CD4-positive, alpha-beta T cell treated with Interleukin-2 at 100 ng/mL for 4 hours (primary cell): ENCODE results near the gene F13B.
"Not testable (repeated sequence)": the region's sequence is repeated elsewhere in the genome, so short reads cannot be mapped to it uniquely, and the experiment has no call there.

Experiments used
- DNase-seq: peaks from one replicate; pipeline ENCODE4 v3.0.0-alpha.2; 2020; ENCODE audit warnings: low spot score

Gene F13B

DNA sequence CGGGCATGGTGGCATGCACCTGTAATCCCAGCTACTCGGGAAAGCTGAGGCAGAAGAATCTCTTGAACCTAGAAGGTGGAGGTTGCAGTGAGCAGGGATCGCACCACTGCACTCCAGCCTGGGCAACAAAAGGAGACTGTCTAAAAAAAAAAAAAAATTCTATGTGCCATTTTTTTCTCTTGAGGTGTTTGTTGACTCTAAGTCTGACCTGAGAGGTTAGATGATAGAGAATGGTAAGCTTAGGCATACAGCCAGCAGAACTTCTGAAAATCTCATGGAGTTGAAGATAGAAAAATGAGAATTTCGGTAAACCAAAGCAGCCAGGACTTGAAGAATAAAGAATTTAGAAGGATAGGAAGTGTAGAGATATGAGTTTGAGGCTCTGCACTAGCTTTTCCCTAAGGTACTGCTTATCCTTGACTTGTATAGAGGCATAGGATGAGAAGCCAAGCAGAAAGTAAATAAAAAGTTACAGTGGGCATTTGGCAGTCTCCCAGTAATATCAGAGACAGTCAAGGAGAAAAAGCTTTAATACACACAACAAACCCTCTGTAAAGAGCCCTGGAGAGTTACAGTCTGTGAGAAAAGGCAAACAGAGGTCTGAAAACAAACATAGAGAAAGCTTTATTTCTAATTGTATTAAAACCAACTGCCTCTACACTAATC lies 24.3 kb downstream of the F13B start:
- DNase-seq, result no peak

DNA sequence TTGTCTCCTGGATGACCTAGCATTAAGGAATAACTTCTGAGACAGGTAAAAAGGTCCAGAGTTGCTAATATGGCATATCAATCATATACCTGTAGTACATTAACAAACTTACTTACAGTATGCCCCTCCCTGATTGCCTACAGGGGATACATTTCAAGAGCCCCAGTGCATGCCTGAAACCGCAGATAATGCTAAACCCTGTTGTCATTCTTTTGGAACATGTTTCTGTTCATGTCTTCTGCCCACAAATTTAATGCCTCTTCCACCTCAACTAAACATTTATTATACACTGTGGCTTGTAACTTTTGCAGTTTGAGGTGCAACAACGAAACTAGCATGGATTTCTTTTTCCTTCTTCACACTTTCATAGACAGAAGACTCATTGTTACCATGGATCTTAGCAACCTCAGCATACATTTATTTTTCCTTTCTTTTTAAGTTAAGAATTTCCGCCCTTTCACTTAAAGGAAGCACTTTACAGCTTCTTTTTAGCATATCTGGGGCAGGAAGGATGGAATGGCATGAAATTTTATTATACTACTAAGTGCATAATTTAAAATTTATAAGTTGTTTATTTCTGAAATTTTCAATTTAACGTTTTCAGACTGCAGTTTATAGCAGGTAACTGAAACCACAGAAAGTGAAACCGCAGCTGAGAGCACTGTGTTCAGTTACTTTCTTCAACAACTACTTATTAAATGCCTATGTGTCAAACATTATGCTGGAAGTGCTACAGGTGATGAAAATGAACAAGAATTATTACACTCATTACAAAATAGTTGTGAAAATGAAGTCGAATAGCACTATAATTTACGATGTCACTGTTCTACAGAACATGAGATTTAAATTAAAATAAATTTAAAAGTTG lies 25.3 kb downstream of the F13B start:
- DNase-seq, result no peak

DNA sequence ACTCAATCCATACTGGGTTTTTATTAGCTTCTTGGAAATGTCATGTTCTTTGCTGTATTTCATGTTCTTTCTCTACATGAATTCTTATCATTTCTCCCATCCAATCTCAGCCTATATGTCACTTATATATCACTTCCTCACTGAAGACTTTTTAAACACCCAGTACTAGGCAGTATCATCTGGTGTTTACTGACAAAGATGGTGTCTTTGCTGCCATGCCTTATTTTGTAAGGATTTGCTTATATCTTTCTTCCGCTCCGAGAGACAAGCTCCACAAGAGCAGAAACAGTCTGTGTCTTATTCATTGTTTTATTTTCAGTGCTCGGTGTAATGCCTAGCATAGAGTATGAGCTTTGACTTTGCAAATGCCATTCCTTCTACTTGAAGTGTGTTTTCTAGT lies 30.2 kb downstream of the F13B start:
- DNase-seq, result no peak

DNA sequence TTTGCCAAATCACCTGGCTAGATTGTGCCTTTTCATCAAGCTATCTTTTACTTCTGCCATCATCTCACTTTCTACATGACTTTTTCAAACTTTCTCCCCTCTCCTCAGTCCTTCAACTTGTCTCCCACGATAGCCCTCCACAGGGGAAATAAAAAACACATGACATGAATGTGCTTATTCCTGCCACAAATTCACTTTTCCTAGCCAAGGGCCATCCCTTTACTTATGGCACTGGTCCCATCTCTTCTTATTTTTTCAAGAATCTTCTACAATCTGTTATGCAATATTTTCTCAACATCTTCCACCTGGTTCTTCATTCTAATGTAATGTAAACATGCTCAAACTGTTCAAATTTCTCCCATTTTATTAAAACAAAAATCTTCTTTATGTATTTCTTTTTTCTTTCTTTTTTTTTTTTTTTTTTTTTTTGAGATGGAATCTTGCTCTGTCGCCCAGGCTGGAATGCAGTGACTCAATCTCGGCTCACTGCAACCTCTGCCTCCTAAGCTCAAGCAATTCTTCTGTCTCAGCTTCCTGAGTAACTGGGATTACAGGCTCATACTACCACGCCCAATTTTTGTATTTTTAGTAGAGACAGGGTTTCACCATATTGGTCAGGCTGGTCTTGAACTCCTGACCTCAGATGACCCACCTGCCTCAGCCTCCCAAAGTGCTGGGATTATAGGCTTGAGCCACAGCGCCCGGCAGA lies 32.3 kb downstream of the F13B start:
- not testable (repeated sequence) for DNase-seq

DNA sequence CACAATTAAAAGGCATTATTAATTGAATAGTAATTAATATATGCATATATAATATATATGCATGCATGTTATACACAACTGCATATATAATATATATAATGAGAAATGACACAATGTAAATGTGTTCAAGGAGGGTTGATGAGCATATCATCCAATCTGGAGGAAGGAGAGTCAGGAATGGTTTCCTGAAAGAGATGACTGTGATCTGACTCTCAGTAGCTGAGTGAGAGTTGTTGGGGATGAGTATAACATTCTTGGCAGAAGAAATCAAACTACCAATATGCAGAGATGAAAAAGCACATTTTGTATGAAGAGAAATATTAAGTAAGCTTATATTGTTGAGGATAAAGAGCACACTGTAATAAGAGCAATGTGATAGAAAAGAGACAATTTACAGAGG lies 37.3 kb downstream of the F13B start:
- no peak for DNase-seq

DNA sequence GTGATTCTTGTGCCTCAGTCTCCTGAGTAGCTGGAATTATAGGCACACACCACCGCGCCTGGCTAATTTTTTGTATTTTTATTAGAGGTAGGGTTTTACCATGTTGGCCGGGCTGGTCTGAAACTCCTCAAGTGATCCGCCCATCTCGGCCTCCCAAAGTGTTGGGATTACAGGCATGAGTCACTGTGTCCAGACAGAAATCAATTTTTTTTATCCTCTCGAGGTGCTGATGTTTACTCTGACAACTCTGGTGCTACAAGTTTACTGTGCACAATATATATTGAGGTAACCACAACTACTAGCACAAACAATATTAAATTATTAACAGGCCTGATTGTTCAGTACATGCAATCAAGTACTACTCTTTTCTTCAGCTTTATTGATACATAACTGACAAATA lies 39.7 kb downstream of the F13B start:
- DNase-seq, result no peak

DNA sequence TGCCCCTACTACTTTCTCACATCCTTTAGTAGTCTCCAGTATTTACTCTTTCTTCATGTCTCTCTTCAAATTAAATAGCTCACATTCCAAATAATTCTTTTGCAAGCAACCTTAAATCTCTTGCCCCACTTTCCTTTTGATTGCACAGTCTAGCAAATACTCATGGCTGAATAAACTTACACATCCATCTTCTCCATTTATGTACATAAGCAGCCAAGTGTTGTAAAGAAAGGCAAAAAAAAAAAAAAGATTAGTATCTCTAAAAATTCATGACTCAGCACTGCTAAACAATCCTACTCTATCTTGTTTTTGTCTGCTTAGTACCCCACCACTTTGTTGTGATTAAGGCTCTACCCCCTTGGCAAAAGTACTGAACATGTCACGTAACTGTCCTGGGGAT lies 42.6 kb downstream of the F13B start:
- no peak for DNase-seq

DNA sequence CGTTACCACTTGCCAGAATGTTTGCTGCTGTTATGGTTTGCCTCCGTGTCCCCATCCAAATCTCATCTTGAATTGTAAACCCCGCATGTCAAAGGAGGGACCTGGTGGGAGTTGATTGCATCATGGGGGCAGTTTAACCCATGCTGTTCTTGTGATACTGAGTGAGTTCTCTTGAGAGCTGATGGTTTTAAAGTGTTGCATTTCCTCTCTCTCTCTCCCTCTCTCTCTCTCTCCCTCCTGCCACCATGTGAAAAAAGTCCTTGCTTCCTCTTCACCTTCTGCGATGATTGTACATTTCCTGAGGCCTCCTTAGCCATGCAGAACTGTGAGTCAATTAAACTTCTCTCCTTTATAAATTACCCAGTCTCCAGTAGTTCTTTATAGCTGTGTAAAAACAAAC lies 45.3 kb downstream of the F13B start:
- DNase-seq, result no peak

DNA sequence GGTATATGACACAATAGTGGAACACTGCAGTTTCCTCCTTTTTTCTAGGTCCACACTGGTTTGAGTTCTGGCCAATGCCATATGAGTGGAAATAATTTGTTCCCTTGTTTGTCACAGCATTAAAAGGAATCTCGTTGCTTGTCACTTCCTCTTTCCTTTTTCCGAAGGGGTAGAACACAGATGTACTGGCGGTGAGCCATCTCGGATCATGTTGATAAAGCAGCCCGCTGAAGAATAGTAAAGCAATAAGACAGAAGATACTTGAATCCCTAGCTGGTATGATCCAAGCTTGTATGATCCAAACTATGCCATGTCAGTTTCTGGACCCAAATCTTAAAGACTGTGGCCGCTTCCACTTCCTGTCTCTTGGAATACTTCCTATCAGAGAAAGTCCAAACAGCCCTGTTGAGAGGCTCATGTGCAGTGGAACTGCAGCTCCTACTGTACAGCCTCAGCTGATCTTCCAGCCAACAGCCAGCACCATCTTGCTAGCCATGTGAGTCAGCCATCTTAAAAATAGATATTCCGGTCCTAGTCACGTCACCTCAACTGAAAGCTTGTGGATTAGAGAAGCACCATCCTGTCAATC lies 49.4 kb downstream of the F13B start:
- DNase-seq, result no peak

DNA sequence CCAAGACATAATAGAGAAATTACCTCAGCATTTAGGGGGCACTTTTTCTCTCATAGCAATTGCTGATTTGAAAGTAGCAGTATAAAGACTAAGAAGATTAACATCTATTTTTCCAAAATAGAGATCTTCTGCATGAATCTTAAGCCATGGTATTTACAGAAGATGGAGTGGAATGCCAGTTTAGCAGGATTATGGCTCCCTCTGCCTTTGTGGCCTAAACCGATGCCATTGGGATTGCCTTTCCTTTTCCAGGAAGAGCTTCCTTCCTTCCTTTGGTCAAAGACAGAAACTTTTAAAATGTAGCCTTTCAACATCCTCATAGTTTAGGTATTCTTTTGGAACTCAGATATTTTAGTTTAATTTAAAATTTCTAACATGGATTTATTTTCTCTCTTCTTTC lies 50.3 kb downstream of the F13B start:
- no peak for DNase-seq

DNA sequence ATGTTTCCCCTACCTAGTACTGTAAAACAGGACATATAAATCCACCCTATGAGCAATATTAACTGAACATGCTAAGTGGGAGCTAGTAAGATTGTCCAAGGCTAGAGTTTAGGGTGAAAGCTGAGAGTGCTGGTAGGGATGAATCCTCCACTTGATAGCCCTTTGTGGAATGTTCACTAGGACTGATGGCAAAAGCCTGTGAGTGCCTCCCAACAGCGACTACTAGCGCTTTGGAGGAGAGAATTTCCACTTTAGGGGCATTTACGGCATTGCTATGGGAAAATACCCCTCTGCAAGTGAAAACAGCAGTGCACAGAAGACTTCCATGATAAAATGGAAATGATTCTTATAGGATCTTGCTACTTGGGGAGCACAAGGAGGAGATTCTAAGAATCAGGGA lies 53.8 kb downstream of the F13B start:
- DNase-seq, result no peak

DNA sequence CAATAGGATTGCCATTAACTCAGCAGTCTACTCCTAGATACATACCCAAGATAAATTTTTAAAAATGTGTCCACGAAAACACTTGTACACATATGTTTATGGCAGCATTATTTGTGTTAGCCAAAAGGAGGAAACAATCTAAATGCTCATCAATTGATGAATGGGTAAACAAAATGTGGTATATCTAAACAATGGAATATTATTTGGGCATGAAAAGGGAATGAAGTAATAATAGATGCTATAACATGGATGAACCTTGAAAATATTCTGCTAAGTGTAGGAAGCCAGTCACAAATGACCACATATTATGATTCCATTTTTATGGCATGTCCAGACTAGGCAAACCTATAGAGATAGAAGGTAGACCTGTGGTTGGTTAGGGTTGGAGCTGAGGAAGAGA lies 55.4 kb downstream of the F13B start:
- no peak for DNase-seq

DNA sequence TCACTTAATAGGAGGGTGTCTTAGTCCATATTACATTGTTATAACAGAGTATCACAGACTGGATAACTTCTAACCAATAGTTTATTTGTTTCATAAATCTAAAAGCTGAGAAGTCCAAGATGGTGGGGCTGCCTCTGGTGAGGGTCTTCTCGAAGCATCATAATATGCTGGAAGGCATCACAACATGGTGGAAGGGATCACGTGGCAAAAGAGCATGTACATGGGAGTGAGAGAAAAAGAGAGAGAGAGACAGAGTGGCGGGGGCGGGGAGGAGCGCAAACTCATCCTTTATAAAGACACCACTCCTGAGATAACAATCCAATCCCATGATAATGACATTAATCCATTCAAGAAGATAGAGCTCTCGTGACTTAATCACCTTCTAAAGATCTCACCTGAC lies 58.2 kb downstream of the F13B start:
- no peak for DNase-seq

DNA sequence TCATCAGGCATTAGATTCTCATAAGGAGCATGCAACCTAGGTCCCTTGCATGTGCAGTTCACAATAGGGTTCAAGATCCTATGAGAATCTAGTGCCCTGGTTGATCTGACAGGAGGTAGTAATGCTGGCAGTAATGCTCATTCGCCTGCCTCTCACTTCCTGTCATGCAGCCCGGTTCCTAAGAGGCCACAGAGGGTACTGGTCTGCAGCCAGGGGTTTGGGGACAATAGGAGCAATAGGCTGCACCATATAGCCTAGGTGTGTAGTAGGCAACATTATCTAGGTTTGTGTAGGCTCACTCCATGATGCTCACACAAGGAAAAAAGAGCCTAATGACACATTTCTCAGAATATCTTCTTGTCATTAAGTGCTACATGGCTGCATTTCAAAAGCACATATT lies 63.9 kb downstream of the F13B start:
- DNase-seq, result no peak

DNA sequence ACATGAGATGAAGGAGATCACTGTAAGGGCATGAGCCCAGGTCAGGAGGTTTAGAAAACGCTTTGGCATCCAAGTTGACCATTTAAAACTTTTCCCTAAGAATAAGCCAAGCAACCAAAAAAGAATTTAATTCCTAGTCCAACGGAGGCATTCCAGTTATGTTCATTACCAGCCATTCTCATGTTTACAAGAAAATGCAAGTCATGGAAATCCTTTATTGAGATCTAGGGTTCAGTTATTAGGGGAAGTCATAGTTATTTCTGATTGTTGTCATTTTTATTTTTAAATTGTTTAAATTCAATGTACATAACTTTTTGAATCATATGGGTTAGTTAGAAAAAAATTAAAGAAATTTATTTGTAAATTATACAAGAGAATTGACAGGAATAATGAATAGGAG lies 65.2 kb downstream of the F13B start:
- no peak for DNase-seq

DNA sequence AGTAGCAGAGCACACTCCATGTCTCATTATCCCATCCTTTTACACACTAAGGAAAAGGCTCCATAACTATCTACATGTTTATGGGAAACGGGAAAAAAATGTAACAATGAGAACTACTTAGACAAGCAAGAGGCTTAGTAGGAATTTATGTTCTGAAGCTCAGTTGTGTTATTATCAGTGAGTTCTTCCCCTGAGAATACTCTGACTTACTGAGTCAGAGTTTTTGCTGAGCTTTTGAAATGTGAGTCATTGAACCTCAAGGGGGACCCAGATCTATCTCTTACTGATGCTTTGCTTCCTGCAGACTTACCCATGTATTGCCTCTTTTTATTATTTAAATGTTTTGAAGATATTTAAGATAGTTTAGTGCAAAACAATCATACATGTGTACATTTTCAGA lies 69.6 kb downstream of the F13B start:
- no peak for DNase-seq

DNA sequence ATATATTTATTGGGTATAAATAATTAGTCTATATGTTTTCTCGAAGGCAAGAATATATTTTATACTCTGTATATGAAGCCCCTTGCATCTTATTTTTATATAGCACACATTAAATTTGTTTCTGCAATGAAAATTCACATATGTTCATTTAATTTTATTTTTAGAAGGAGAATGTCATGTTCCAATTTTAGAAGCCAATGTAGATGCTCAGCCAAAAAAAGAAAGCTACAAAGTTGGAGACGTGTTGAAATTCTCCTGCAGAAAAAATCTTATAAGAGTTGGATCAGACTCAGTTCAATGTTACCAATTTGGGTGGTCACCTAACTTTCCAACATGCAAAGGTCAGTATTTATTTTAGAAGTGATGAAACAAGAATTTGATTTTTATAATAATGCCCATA lies 73.1 kb downstream of the F13B start:
- DNase-seq, result no peak

DNA sequence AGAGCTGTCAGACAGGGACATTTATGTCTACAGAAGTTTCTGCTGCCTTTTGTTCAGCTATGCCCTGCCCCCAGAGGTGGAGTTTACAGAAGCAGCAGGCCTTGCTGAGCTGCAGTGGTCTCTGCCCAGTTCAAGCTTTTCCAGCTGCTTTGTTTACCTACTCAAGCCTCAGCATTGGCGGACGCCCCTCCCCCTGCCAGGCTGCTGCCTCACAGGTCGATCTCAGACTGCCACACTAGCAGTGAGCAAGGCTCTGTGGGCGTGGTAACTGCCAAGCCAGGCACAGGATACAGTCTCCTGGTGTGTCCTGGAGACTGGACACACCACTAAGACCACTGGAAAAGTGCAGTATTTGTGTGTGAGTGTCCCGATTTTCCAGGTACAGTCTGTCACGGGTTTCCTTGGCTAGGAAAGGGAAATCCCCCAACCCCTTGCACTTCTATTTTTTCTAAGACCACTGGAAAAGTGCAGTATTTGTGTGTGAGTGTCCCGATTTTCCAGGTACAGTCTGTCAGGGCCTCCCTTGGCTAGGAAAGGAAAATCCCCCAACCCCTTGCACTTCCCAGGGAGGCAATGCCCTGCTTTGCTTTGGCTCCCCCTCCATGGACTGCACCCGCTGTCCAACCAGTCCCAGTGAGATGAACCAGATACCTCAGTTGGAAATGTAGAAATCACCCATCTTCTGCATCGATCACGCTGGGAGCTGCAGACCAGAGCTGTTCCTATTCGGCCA lies 75.0 kb downstream of the F13B start:
- not testable (repeated sequence) for DNase-seq
